HEK293T (cell line): ENCODE results near the gene RANBP10.

Experiments used
- FOXM1 ChIP-seq: fragments of 450-650 bp; IDR thresholded peaks from 2 replicates; pipeline ENCODE4 v1.6.1; 2017; ENCODE audit warnings: mild to moderate bottlenecking, borderline replicate concordance
- HDGF ChIP-seq: fragments of 450-650 bp; IDR thresholded peaks from 2 replicates; pipeline ENCODE4 v1.6.1; 2017; ENCODE audit warnings: antibody characterized with exemption, borderline replicate concordance
- LEF1 ChIP-seq: fragments of 450-650 bp; IDR thresholded peaks from 2 replicates; pipeline ENCODE4 v1.6.1; 2017; ENCODE audit warnings: mild to moderate bottlenecking, borderline replicate concordance
- NFRKB ChIP-seq: fragments of 450-650 bp; IDR thresholded peaks from 2 replicates; pipeline ENCODE4 v1.6.1; 2016; ENCODE audit warnings: mild to moderate bottlenecking, moderate library complexity
- SP1 ChIP-seq: fragments of 450-650 bp; IDR thresholded peaks from 2 replicates; pipeline ENCODE4 v1.6.1; 2017
- TF ChIP-seq, protein P1 (sequence below): fragments of 450-650 bp; IDR thresholded peaks from 2 replicates; pipeline ENCODE4 v1.6.1; 2016

DNA sequence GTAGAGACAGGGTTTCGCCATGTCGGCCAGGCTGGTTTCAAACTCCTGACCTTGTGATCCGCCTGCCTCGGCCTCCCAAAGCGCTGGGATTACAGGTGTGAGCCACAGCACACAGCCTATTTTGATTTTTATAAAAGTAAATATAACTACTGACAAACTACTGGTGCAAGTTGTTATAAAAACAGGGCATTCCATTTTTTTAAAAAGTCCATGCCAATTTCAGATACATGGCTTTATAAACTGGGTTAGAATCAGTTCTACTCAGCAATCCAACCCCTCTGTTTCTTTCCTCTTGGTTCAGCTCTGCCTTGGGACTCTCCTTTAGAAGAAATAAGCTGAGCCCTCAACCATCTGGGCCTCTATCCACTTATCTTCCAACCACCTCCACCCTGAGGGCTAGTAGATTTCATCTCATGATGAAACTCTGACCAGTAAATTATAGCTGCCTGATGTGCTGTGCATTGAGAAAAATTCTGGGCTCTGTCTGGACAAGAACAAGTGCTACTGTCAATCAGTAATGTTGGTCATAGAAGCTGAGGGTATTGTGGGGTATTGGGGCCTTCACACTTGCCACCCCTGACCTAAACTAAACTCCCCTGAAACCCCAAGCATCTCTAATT lies 10.2 kb downstream of the RANBP10 start:
- no peak for TF ChIP-seq LEF1
- TF ChIP-seq, protein P1, sequence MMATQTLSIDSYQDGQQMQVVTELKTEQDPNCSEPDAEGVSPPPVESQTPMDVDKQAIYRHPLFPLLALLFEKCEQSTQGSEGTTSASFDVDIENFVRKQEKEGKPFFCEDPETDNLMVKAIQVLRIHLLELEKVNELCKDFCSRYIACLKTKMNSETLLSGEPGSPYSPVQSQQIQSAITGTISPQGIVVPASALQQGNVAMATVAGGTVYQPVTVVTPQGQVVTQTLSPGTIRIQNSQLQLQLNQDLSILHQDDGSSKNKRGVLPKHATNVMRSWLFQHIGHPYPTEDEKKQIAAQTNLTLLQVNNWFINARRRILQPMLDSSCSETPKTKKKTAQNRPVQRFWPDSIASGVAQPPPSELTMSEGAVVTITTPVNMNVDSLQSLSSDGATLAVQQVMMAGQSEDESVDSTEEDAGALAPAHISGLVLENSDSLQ, result no peak
- no peak for TF ChIP-seq SP1
- TF ChIP-seq NFRKB, result no peak
- no peak for TF ChIP-seq FOXM1
- no peak for TF ChIP-seq HDGF
